Liver (tissue), 2 donors: ENCODE data around the gene ZNF70.

Source experiments
- CTCF ChIP-seq: fragments of 150-350 bp; IDR thresholded peaks from 2 replicates; pipeline ENCODE4 v1.5.1; 2017; ENCODE audit warnings: improper control_type of control experiment, low read depth, low read length; ENCODE audit not compliant: missing input control
- MAX ChIP-seq: IDR thresholded peaks from 2 replicates; pipeline ENCODE4 v1.6.1; 2016; ENCODE audit warnings: antibody characterized with exemption
- YY1 ChIP-seq: IDR thresholded peaks from 2 replicates; pipeline ENCODE4 v1.6.1; 2016; ENCODE audit warnings: antibody characterized with exemption, mild to moderate bottlenecking
- donor health status: healthy.

GRCh38 chr22:23744001-23744400 lies 6.9 kb downstream of the ZNF70 start:
- TF ChIP-seq CTCF, result no peak
- TF ChIP-seq YY1, result no peak
- TF ChIP-seq MAX, result no peak
